Psoas muscle (tissue), 8 donors: Measurements from ENCODE around the gene CMC4. TPM values are rescaled to one million over a fixed set of nuclear protein-coding genes. Genes with fewer than 3 reads are reported as not detected.

Experiments used
- ATAC-seq, 4 donors: fragments of 200-7000 bp; cut with Tn5 transposase; one replicate each; pipeline ENCODE4 v1.9.1; 2020; ENCODE audit warnings: moderate library complexity in 3 of 4, mild to moderate bottlenecking in 2 of 4
- DNase-seq, 2 donors: peaks; one replicate each; pipeline ENCODE4 v3.0.0-alpha.2; 2020
- H3K27ac ChIP-seq: fragments of 200-600 bp; one replicate; pipeline ENCODE4 v1.8.0; 2022
- H3K27me3 ChIP-seq, 3 donors: fragments of 200-600 bp in 1 of 3; one replicate each; pipeline versions ENCODE4 v1.6.1 to v1.8.0; 2013 to 2022; ENCODE audit warnings: low read length in 2 of 3, mild to moderate bottlenecking in 2 of 3, moderate library complexity in 1 of 3; ENCODE audit not compliant: insufficient read depth in 3 of 3
- H3K36me3 ChIP-seq, 2 donors: fragments of 200-600 bp in 1 of 2; one replicate each; pipeline versions ENCODE4 v1.6.1 to v1.8.0; 2013 to 2022; ENCODE audit warnings: low read depth in 1 of 2, mild to moderate bottlenecking in 1 of 2, moderate library complexity in 1 of 2; ENCODE audit not compliant: insufficient read depth in 1 of 2
- H3K4me1 ChIP-seq: fragments of 200-600 bp; one replicate; pipeline ENCODE4 v1.8.0; 2022
- H3K4me3 ChIP-seq: fragments of 200-600 bp; one replicate; pipeline ENCODE4 v1.8.0; 2022; ENCODE audit warnings: mild to moderate bottlenecking
- H3K9me3 ChIP-seq: fragments of 200-600 bp; one replicate; pipeline ENCODE4 v1.8.0; 2022
- WGBS, 3 donors: extraction: QIAGEN DNeasy Blood & Tissue Kit; methylation state at CpG; one replicate each; pipeline versions ENCODE4 v1.1.6 to v1.1.7; 2013; 5-methylcytosine and 5-hydroxymethylcytosine counted together
- intact Hi-C, 2 donors: fragments of 100-400 bp; cut with DNase I; formaldehyde crosslinking; loops; one replicate each; pipeline versions ENCODE4 v1.11.0 to v1.14.2; 2022
- polyA plus RNA-seq, 3 donors: library from polyadenylated mRNA; stranded (reverse); fragments of 200-250 nt; gene quantifications; one replicate each; pipeline ENCODE4 v1.2.3, GENCODE V29; 2013
- total RNA-seq, 4 donors: library from RNA; stranded (reverse); fragmentation: NEBNext Ultra II Directional in 2 of 4; extraction: Animal tissue kit (Norgen Biotek cat#: 25700) in 2 of 4; gene quantifications; one replicate each; pipeline versions ENCODE4 v1.2.1 to v1.2.4, GENCODE V29; 2021 to 2023
- TF ChIP-seq, protein P1 (sequence below): fragments of 200-600 bp; IDR thresholded peaks from one replicate; pipeline ENCODE4 v1.8.0; 2022; ENCODE audit warnings: antibody characterized with exemption
- donor health status: healthy with polysubstance abuse.
- donor health status: DM: no; HTN: no; CAD: no; lungs with moderate emphysema.
- donor health status: Bipolar disorder and iron deficiency.
- donor health status: healthy.
- donor health status: DM: yes; HTN: yes; CAD: no.
- donor health status: DM: no; HTN: no; CAD: no.
- donor health status: DM: no; HTN: no; CAD: no.
- donor health status: DM: yes; HTN: yes; CAD: no.

Gene CMC4
- total and polyA plus RNA-seq, 7 donors, result 6.2 to 23.9 (median 12.5) TPM

DNA sequence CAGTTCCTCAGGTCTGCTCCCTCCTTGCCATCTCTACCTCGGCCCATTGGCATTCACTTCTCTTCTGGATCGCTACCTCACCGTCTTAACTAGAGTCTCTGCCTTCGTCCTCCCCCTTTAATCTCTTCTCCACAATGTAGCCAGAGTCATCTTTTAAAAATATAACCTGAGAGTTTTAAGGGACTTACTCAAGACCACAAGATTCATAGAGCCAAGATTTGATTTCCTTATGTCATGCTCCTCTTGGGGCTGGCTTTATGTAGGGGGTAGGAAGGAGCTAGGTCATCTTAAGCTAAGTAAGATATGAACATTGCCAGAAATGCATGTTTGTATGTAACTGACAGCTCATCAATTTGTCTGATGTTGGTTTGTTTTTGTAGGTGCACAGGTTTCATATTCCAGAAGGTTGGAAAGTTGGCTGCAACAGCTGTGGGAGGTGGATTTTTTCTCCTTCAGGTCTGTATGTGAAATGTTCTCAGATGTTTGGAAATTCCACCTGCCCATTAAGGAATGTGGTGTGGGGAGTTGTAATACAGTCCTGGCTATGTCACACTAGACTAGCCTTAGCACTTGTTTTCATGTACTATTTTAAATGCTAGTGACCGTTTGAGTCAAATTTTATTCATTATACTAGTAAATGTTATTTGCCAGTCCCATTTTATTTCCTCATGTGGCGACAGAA is 24.7 kb downstream of the CMC4 start:
- WGBS, 3 donors, result 42 to 72% (median 47%) methylated on average over 6 of the region's 6 CpGs
- TF ChIP-seq, protein P1, sequence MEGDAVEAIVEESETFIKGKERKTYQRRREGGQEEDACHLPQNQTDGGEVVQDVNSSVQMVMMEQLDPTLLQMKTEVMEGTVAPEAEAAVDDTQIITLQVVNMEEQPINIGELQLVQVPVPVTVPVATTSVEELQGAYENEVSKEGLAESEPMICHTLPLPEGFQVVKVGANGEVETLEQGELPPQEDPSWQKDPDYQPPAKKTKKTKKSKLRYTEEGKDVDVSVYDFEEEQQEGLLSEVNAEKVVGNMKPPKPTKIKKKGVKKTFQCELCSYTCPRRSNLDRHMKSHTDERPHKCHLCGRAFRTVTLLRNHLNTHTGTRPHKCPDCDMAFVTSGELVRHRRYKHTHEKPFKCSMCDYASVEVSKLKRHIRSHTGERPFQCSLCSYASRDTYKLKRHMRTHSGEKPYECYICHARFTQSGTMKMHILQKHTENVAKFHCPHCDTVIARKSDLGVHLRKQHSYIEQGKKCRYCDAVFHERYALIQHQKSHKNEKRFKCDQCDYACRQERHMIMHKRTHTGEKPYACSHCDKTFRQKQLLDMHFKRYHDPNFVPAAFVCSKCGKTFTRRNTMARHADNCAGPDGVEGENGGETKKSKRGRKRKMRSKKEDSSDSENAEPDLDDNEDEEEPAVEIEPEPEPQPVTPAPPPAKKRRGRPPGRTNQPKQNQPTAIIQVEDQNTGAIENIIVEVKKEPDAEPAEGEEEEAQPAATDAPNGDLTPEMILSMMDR, result no peak
- H3K36me3 ChIP-seq, result no peaks in the 10 kb centered on the region

GRCh38 chrX:155035688-155036087 is 35.2 kb downstream of the CMC4 start:
- no peak for ATAC-seq
- no peak overlapping the region for H3K27ac ChIP-seq
- H3K27me3 ChIP-seq, result no peaks in the 10 kb centered on the region
- peaks cover 6% of the 10 kb centered on the region for H3K9me3 ChIP-seq
- peaks cover 0 to 14% of the 10 kb centered on the region in 2 donors for H3K36me3 ChIP-seq
- no peak for DNase-seq
- intact Hi-C loops, result no loop called here
- H3K4me1 ChIP-seq, result no peaks in the 10 kb centered on the region
- no peak overlapping the region for H3K4me3 ChIP-seq
- TF ChIP-seq, protein P1, result no peak
- WGBS, 3 donors, result 86 to 97% (median 89%) methylated on average over 4 of the region's 4 CpGs

More for the DNA sequence above, 24.7 kb downstream of the CMC4 start:
- Histone ChIP-seq H3K4me1 (peaks cover 22% of the 10 kb centered on the region), H3K27ac (peak overlapping the region; percentile 81), H3K9me3 (no peaks in the 10 kb centered on the region), H3K27me3 (no peaks in the 10 kb centered on the region), H3K4me3 (no peak overlapping the region)
- ATAC-seq (peak; percentile 70 to 84 (median 80)), DNase-seq (no peak)
- intact Hi-C loops, result no loop called here

- no peak overlapping the region for H3K4me3 ChIP-seq
- 75 to 88% (median 82%) methylated on average over 4 to 5 of the region's 5 CpGs for WGBS, 3 donors
- H3K27ac ChIP-seq, result no peak overlapping the region
- peaks cover 0 to 14% of the 10 kb centered on the region in 2 donors for H3K36me3 ChIP-seq
- intact Hi-C loops, result no loop called here
- TF ChIP-seq, protein P1, result no peak
- H3K4me1 ChIP-seq, result no peaks in the 10 kb centered on the region
- H3K9me3 ChIP-seq, result peaks cover 6% of the 10 kb centered on the region
- DNase-seq (no peak), ATAC-seq (no peak)
- H3K27me3 ChIP-seq, result no peaks in the 10 kb centered on the region
Measured at GRCh38 chrX:155031657-155032056, 39.3 kb downstream of the CMC4 start.

DNA sequence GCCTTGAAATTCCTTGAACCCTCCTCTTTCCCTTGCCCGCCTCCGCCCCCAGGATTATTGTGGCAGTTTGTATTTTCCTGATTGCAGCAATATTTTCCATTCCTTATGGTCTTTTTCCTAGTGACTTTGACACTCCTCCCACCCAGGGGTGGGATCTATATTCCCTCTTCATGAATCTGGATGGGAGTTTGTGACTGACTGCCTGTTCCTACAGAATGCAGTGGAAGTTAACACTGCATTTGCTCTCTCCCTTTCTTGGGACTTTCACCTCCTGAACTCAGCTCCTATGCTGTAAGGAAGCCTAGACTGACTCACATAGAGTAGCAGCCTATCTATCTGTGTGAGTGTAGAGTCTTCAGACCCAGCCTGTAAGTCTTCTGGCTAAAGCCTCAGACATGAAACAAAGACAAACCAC is 42.1 kb downstream of the CMC4 start:
- H3K27me3 ChIP-seq, result no peaks in the 10 kb centered on the region
- 42 to 63% (median 60%) methylated on average over 2 of the region's 2 CpGs for WGBS, 3 donors
- no peaks in the 10 kb centered on the region for H3K9me3 ChIP-seq
- DNase-seq (no peak), ATAC-seq (peak in 1 of 4 donors; percentile 29)
- peak overlapping the region; percentile 95 for H3K27ac ChIP-seq
- no peaks in the 10 kb centered on the region for H3K4me1 ChIP-seq
- TF ChIP-seq, protein P1, result no peak
- intact Hi-C loops, result loop anchor here (2.0 to 5.0 kb wide), 2 partner anchors 42 to 43 kb away; partner anchors contain the start of genes BRCC3 (in 2 of the 2), CMC4 (in 2 of the 2) and MTCP1 (in 2 of the 2)
- H3K4me3 ChIP-seq, result peak overlapping the region; percentile 76
- H3K36me3 ChIP-seq, result peaks cover 0 to 3% of the 10 kb centered on the region in 2 donors
